ENCODE measurements around the gene CYP26C1.

DNA sequence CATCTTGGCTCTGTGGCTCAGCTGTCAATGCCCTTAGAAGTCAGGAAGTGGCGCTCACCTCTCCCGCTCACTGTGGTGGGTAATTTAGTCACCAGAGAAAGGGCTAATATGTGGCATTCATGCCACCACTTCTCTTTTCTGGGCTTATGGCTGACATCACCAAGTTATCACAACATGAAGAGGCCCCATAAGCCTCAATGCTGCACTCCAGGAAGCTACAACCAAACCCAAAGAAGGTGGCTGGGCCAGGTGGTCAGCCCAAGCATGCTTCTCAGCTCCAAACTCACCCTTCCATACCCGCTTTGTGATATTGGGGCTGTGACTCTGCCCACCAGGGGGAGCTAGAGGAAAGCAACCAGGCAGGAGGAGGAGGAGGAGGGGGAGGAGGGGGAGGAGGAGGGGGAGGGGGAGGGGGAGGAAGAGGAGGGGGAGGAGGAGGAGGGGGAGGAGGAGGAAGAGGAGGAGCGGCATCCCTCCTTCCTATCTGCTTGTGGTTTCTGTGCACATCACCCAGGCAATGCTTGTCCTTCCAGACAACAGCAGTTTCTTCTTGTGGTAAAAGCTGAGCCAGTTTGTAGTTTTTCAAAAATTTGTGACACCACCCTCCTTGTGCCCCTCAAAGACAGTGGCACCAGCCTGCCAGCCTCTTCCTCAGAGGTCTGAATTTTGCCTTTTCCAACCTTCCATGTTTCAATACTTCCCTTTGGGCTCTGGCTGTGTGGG lies 55.2 kb downstream of the CYP26C1 start:
- TF ChIP-seq, protein P1, sequence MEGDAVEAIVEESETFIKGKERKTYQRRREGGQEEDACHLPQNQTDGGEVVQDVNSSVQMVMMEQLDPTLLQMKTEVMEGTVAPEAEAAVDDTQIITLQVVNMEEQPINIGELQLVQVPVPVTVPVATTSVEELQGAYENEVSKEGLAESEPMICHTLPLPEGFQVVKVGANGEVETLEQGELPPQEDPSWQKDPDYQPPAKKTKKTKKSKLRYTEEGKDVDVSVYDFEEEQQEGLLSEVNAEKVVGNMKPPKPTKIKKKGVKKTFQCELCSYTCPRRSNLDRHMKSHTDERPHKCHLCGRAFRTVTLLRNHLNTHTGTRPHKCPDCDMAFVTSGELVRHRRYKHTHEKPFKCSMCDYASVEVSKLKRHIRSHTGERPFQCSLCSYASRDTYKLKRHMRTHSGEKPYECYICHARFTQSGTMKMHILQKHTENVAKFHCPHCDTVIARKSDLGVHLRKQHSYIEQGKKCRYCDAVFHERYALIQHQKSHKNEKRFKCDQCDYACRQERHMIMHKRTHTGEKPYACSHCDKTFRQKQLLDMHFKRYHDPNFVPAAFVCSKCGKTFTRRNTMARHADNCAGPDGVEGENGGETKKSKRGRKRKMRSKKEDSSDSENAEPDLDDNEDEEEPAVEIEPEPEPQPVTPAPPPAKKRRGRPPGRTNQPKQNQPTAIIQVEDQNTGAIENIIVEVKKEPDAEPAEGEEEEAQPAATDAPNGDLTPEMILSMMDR (IDR thresholded peaks at IDR 0.05): peak; percentile 38 to 58 (median 48)
- no peak for TF ChIP-seq POLR2A (IDR thresholded peaks at IDR 0.05)

All from right lobe of liver (tissue), 4 donors.